K562 treated with DMSO at 1 percent for 12 hours (cell line): ENCODE measurements around the gene DUSP1. TPM values are rescaled to one million over a fixed set of nuclear protein-coding genes. Genes with fewer than 3 reads are reported as not detected.

ENCODE experiments used
- total RNA-seq: library from RNA; unstranded; fragments of 300-600 nt; gene quantifications from 2 replicates; pipeline ENCODE4 v1.2.3, GENCODE V29; 2022; ENCODE audit not compliant: insufficient read depth

The DUSP1 gene
- total RNA-seq: 18.9 and 20.6 TPM in 2 replicates

DNA sequence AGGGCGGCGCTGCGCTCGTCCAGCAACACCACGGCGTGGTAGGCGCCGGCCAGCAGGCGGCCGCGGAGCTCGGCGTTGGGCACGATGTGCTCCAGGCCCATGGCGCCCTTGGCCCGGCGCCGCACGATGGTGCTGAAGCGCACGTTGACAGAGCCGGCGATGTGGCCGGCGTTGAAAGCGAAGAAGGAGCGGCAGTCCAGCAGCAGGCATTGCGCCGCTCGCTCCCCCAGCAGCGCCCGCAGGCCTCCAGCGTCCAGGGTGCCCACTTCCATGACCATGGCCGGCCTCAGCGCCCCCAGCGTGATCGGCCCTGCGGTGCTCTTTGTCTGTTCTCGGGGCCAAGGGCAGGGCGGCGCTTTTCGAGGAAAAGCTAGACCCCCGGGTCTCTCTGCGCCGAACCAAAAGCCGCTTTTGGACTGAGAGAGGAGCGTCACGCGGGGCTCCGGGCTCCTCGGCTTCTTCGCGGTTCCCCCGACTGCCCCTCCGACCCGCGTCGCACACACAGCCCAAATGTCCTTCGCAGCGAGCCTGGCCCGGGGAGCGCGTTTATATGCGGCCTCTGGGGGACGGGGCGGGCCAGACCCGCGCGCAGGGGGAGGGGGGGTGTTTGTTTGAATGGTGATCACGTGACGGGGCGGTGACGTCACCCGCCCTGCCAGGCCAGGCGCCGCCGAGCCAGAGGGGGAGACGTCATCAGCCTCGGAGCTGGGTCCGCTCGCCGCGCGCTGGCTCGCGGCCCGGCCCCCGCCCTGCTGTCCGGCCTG, at the start of gene DUSP1:
DUSP1 (minus strand) TSS at position 521 of the 764 bp plus-strand sequence; CDS start at position 278, 243 bp downstream.

Other genes with a start within 250 kb of the DUSP1 start
- gene NEURL1B, start 129.9 kb downstream of the DUSP1 start, total RNA-seq: not detected in 2 replicates
- gene ERGIC1, start 63.1 kb upstream of the DUSP1 start, total RNA-seq: 23.3 and 47.8 TPM in 2 replicates
- 72.9 and 83.8 TPM in 2 replicates for gene RPL26L1, start 188.2 kb upstream of the DUSP1 start, total RNA-seq
- 139 and 150 TPM in 2 replicates for gene ATP6V0E1, start 212.6 kb upstream of the DUSP1 start, total RNA-seq